Iris pigment epithelial cell (primary cell): Measurements from ENCODE around the gene RIOK3.
"Not testable (repeated sequence)": the region's sequence is repeated elsewhere in the genome, so short reads cannot be mapped to it uniquely, and the experiment has no call there.

Source experiments
- DNase-seq: peaks from one replicate; pipeline ENCODE4 v3.0.0-alpha.2; 2011; ENCODE audit warnings: low read depth

The RIOK3 gene

GRCh38 chr18:23452728-23453679 is at the start of gene RIOK3:
RIOK3 (plus strand) TSS chr18:23453287; CDS start chr18:23453440, 153 bp downstream.
- peak; percentile 97 for DNase-seq

GRCh38 chr18:23403310-23403709 is 49.8 kb upstream of the RIOK3 start:
- DNase-seq = no peak

- DNase-seq = no peak
Observed at GRCh38 chr18:23405636-23406035, 47.5 kb upstream of the RIOK3 start.

- peak; percentile 85 for DNase-seq
Observed at GRCh38 chr18:23406271-23406787, 46.8 kb upstream of the RIOK3 start.

GRCh38 chr18:23412351-23412964 is 40.6 kb upstream of the RIOK3 start:
- DNase-seq = no peak

GRCh38 chr18:23415515-23415914 is 37.6 kb upstream of the RIOK3 start:
- no peak for DNase-seq

- no peak for DNase-seq
Observed at GRCh38 chr18:23416298-23416697, 36.8 kb upstream of the RIOK3 start.

GRCh38 chr18:23421277-23421676 is 31.8 kb upstream of the RIOK3 start:
- no peak for DNase-seq

GRCh38 chr18:23422751-23423418 is 30.2 kb upstream of the RIOK3 start:
- peak; percentile 38 for DNase-seq

- no peak for DNase-seq
Observed at GRCh38 chr18:23424616-23425015, 28.5 kb upstream of the RIOK3 start.

- no peak for DNase-seq
Observed at GRCh38 chr18:23428821-23429220, 24.3 kb upstream of the RIOK3 start.

GRCh38 chr18:23429538-23429937 is 23.5 kb upstream of the RIOK3 start:
- not testable (repeated sequence) for DNase-seq

- DNase-seq = no peak
Observed at GRCh38 chr18:23433360-23433759, 19.7 kb upstream of the RIOK3 start.

GRCh38 chr18:23437357-23438045 is 15.6 kb upstream of the RIOK3 start:
- DNase-seq = peak; percentile 78

- DNase-seq = no peak
Observed at GRCh38 chr18:23438046-23438377, 15.1 kb upstream of the RIOK3 start.

GRCh38 chr18:23438608-23439366 is 14.3 kb upstream of the RIOK3 start:
- DNase-seq = no peak

GRCh38 chr18:23440131-23440530 is 13.0 kb upstream of the RIOK3 start:
- no peak for DNase-seq

- no peak for DNase-seq
Observed at GRCh38 chr18:23442958-23443357, 10.1 kb upstream of the RIOK3 start.

- DNase-seq = no peak
Observed at GRCh38 chr18:23448291-23448690, 4.8 kb upstream of the RIOK3 start.

- DNase-seq = no peak
Observed at GRCh38 chr18:23450022-23450421, 3.1 kb upstream of the RIOK3 start.

GRCh38 chr18:23451011-23451410 is 2.1 kb upstream of the RIOK3 start:
- no peak for DNase-seq
